Anterior cingulate cortex (tissue), 58 donors: Measurements from ENCODE around the gene SERTM2.

Experiments
- DNase-seq, 58 donors: peaks; one replicate each; lab custom pipeline; 2025; lab: John Stamatoyannopoulos, UW

Gene SERTM2

GRCh38 chrX:111555406-111555958 is 44.0 kb downstream of the SERTM2 start:
- DNase-seq, result no peak

GRCh38 chrX:111560801-111561200 is 49.4 kb downstream of the SERTM2 start:
- DNase-seq, result no peak

GRCh38 chrX:111561851-111562250 is 50.4 kb downstream of the SERTM2 start:
- DNase-seq, result no peak

- no peak for DNase-seq
Observed at GRCh38 chrX:111567542-111568255, 56.3 kb downstream of the SERTM2 start.

GRCh38 chrX:111568354-111568753 is 56.9 kb downstream of the SERTM2 start:
- DNase-seq, result peak in 1 of 58 donors; percentile 0

GRCh38 chrX:111568817-111569216 is 57.4 kb downstream of the SERTM2 start:
- no peak for DNase-seq
